HG02610 (cell line): ENCODE data around the gene TRIM45.
A peak's percentile ranks its signal among the peaks of the same experiment; 100 is the strongest.
"Not testable (repeated sequence)": the region's sequence is repeated elsewhere in the genome, so short reads cannot be mapped to it uniquely, and the experiment has no call there.

Source experiments
- ATAC-seq: cut with Tn5 transposase; IDR thresholded peaks from one replicate; pipeline ENCODE4 v1.9.1; 2021; ENCODE audit warnings: mild to moderate bottlenecking, moderate library complexity; ENCODE audit not compliant: unreplicated experiment

The TRIM45 gene

DNA sequence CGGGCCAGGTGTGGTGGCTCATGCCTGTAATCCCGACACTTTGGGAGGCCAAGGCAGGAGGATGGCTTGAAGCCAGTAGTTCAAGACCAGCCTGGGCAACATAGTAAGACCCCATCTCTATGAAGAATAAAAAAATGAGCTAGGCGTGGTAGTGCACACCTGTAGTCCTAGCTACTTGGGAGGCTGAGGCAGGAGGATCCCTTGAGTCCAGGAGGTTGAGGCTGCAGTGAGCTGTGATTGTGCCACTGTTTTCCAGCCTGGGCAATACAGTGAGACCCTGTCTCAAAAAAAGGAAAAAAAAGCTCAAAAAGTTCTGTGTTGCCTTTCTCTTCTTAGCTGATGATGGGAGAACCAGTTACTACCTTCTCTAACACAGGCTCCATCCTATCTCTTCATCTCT is 19.7 kb downstream of the TRIM45 start:
- not testable (repeated sequence) for ATAC-seq

DNA sequence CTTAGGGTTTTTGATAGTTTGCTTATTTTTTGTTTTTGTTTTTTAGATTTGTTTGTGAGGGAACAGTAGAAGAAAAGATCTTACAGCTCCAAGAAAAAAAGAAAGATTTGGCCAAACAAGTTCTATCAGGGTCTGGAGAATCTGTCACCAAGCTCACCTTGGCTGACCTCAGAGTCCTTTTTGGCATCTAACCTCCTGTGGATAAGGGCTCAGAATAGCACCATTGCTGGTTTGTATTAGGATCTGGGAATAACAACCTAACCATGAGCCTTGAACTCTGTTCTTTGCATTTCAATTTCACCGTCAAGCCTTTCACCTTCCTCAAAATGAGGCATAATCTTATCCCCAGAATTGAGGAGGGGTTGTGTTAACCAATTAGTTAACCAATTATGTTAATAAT is 20.2 kb downstream of the TRIM45 start:
- no peak for ATAC-seq

DNA sequence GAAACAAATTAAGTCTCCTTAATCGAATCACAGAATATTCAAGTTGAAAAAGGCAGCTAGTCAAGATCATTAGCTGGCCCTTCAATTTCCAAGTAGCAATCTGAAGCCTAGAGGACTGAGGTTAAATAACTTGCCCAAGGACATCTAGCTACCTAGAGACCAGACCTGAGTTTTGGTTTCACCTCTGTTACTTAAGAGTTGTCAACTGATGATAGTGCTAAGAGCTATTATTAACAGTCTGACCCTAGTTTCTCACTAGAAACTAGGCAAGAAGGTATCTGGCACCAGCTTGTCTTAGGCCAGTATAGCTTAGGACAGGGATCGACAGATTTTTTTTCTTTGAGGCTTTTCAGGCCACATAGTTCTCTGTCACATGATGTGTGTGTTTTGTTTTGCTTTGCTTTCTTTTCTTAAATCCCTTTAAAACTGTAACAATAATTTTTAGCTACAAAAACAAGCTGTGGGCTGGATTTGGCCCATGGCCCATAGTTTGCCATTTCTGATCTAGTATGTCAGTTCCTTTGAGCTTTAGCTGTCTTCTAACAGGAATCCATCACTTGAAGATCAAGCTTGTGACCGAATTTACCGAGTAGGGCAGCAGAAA is 23.2 kb downstream of the TRIM45 start:
- ATAC-seq: no peak

DNA sequence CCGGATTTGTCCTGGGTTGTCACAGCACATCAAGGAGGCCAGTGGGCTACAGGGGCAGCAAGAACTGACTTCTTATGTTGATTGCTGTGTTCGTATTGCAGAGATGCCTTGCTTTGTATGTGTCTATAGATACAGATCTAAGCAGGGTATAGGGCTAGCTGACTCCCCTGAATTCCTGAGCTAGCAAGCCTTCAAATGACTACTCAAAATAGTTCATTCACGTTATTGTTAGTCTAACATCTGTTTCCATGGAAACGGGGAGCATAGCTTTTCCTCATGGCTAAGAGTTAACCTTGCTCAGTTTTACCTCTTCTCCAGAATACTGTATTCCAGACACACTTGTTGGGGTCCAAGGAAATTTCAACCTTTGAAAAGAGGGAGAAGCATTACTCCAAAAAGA is 24.1 kb downstream of the TRIM45 start:
- ATAC-seq: no peak

DNA sequence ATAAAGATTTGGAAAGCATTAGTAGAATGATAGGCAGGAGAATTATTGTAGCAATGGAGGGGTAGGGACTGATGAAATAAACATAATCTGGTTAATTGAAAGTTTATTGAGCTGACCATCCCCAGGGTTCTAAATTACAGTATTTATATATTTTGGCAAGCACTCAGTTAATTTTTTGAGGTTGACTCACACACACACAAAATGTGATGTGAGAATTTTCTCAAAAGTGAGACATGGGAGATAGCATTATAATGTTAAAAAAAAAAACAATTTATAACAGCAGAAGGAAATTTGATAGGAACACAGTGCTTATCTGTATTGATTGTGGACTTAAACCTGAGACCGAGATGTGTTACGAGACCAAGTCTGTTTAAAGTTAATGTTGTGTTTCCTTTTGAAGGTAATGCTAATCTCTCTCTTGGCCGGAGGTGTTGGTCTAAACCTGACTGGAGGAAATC is 24.6 kb downstream of the TRIM45 start:
- no peak for ATAC-seq

DNA sequence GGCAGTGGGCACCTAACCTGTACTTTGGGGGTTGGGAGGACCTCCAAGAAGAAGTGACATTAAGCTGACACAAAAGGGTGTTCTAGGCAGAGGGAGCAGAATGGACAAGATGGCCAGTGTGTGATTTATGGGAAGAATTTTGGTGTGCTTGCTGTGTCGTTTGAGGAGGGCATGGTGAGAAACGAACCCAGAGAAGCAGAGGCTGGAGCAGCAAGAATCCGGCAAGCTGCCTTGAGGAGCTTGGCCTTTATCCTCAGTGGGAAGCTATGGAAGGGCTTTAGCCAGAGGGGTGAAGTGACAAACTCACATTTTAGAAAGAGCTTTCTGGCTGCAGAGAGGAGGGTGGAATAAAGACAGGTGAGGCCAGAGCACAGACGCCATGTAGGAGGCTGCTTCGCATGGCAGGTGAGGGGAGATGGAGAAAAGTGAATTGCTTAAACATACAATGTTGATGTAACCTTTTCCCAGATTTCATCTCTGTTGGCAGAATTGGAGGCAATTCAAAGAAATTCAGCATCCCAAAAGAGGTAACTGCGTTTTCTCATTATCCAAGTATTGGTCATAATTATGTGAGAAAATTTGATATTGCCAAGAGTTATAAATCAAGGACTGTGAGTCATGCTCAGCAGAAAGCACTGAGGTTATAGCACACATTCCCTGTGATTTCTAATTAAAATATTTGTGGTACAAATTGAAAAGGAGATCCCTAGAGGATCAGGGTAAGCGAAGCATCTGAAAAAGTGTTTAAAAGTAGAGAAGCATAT is 26.5 kb downstream of the TRIM45 start:
- no peak for ATAC-seq

DNA sequence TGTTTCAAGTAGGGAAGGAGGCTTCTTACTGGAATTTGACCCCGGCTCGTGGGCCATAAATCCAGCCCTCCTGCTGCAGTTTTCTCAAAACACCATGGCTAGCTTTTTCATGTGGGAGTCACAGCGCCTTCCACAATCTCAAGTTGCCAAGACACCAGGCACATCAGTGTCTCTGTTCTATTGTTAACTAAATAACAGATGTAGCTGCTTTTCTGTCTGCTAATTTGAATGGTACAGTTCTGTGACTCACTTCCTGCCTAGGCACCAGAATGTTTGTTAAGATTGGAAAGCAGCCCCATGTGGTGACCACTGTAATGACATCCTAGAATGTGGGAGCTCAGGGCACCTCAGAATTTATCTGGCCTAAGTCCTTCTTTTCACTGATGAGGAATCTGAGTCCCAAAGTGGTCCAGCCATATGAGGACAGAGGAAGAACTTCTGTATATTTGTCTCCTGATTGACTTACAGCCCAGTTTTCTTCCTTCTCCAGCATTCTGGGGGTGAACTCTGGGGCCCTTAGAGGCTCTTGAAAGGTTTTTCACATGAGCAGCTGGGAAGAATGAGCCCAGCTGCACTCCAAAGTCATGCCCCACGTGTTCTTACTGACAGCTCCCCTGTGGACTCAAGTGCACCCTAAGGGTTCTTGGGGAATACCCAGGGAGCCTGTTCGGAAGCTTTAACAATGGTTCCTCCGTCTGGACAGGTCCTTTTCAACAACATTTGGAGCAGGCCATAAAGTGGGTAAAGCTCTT is 27.5 kb downstream of the TRIM45 start:
- peak; percentile 67 for ATAC-seq

DNA sequence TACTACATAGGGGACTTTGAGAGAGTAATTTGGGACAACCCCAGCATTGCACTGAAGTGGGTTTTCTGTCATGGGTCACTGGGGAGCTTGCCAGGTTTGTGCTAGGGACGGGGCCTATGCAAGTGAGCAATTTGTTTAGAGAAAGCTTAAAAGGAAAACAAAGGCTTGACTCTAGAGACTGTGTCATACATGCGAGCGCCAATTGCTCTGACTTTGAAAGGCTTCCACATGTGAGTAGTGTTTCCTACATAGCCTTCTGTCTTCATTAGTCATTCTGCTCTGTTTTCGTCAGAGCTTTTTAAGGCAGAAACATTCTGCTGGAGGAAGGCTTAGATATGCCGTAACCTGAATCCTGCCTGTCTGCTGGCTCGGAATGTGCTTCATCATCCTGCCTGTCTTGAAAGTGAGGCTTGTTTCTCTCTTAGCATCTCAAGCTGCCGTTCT is 28.4 kb downstream of the TRIM45 start:
- peak; percentile 66 for ATAC-seq

DNA sequence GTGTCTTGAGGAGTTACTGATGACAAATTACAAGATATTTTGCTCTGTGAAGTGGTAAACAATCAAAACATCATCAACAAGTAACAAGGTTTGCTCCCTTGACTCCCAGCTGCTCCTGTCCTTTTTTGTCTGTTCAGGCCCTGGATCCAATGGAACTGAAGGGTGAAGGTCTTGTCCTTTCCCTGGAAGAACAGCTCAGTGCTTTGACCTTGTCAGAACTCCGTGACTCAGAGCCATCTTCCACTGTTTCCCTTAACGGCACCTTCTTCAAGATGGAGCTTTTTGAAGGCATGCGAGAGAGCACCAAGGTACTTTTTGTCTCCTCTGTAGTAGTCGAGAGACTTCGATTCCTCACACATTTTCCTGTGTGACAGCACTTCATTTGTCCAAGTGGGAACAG is 29.0 kb downstream of the TRIM45 start:
- no peak for ATAC-seq

DNA sequence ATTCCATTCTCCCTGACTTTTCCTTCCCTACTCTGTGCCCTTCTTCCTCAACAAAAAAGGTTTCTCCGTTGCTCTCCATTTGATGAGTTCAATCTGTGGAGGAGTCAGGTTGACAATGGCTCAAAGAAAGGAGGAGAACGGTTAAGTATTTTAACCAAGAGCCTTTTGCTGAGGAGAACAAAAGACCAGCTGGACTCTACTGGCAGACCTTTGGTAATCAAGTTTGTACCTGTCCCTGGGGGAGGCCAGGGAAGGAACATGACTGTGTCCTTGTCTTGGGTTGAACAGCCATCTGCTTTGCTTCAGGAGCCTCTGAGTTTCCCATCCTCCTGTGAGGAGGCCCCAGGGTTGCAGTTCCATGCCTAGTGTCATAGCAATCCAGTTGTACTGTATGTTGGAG is 31.6 kb downstream of the TRIM45 start:
- no peak for ATAC-seq

DNA sequence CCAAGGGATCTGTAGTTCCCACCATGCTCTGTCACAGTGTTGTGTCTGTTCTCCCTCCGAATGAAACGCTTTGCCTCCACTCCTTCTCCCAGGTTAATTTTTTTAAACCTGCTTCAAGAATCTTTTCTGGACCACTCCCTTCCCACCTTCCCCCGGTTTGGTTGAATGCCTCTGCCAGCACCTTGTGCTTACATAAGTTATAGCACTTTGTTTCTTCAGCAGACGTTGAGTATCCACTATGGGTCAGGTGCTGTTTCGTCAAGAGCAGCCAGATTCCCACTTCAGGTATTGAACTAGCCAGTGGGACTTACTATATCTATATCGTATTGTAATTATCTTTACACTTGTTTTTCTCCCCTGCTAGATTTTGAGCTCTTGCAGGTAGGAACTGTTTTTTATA is 33.9 kb downstream of the TRIM45 start:
- no peak for ATAC-seq

DNA sequence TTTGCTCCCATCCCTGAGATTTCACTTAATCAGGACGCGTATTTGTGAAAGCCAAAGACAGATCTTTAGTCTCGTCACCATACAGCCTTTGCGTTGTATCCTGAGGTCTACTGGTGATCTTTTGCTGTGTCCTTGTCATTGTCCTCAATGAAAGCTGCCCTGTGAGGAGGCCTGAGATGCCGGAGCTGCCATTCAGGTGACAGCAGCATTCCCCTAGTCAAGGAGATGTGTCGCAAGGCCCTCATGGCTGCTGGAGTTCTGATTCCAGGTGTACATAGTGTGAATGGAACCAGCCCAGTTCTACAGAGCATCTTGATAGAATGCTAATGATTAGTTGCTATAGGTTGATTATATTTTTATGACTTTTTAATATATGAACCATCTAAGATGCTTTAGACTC is 37.3 kb downstream of the TRIM45 start:
- no peak for ATAC-seq

DNA sequence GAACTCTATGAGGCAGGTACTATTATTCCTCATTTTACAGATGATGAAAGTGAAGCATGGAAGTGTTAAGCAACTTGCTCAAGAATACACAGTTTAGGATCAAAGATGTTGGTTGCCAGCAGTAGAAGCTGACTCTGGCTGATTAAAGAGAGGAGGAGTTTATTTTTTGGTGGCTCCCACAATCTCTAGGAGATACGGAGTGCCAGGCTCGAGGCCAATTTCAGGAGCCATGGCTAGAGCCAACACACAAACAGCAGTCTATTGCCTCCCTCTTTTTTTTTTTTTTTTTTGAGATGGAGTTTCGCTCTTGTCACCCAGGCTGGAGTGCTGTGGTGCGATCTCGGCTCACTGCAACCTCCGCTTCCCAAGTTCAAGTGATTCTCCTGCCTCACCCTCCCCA is 41.8 kb downstream of the TRIM45 start:
- no peak for ATAC-seq

DNA sequence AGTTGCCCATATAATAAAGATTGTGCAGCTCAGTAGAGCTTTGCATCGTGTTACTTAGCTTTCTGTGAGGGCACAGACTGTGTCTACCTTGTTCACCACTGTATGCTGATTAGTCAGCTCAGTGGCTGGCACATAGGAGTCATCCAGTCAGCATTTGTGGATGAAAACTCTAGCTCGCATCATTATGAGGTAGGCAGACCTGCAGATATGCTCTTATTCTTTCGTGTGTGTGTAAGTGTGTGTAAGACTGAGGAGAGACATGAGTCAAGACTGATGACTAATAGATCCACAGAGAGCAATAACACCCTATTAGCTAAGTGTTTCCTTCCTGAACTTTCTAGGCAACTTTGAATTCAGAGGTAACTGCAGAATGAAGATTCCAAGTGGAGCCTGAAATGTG is 44.3 kb downstream of the TRIM45 start:
- ATAC-seq: no peak

DNA sequence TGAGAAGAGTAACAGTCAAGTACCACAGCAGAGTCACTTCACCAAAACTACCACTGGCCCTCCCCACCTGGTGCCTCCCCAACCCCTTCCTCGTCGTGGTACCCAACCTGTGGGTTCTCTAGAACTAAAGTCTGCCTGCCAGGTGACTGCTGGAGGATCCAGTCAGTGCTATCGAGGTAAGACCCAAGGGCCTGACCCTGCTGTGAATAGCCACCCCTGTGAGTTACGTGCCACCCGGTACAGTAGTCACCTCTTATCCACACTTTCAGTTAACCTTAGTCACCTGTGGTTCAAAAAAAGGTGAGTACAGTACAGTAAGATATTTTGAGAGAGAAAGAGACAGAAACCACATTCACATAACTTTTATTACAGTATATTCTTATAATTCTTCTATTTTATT is 44.9 kb downstream of the TRIM45 start:
- no peak for ATAC-seq

DNA sequence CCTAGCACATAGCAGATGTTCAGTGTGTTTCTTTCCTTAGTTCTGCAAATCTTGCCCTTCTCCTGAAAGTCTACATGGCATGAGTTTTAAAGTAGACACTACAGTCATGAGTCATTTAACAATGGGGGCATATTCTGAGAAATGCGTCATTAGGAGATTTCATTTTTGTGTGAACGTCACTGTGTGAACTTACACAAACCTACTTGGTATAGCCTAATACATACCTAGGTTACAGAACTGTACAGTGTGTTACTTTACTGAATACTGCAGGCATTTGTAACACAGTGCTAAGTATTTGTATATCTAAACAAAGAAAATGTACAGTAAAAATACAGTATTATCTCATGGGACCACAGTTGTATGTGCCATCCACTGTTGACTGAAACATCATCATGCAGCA is 51.4 kb downstream of the TRIM45 start:
- ATAC-seq: no peak

DNA sequence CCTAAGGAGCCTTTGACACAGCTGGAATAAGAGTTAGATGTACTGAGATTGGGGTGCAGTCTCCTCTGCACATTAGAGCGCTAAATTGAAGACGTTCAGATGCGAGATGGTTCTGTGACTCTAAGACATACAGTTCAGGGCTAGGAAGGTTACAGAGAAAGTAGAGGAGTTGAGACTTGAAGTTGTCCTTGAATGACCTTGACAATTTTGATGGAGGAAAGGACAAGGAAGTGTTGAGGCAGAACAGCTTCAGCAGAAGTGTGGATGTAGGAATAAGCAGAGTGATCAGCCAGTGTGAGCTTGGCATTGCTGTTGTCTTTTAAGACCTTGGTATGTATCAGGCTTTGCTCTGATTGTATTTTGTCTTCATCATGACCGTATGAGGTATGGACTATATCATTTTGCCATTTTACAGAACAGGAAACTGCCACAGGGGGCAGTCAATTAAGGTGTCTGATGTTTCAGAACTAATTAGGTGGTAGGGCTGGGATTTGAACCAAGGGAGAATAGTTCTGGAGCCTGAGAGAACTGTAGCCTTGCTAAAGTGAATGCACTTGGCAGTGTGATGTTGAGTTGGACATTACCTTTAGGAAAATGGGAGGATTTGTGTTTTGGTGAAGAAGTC is 52.2 kb downstream of the TRIM45 start:
- no peak for ATAC-seq

DNA sequence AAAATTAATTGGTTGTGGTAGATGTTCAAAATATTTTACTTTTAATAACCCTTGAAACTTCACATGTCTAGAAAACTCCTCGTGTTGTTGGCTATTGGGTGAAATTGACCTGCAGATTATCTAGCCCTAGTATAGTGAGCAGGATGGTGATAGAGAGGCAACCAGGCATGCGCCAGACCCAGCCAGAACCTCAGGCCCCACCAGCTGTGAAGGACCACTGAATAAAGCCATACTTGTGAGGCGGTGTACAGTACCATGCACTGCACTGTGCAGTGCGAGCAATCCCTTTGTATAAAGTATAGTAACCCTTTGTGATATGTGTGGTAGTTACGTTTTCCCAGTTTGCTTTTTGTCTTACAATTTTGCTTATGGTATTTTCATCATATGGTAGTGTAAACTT is 53.0 kb downstream of the TRIM45 start:
- ATAC-seq: no peak

DNA sequence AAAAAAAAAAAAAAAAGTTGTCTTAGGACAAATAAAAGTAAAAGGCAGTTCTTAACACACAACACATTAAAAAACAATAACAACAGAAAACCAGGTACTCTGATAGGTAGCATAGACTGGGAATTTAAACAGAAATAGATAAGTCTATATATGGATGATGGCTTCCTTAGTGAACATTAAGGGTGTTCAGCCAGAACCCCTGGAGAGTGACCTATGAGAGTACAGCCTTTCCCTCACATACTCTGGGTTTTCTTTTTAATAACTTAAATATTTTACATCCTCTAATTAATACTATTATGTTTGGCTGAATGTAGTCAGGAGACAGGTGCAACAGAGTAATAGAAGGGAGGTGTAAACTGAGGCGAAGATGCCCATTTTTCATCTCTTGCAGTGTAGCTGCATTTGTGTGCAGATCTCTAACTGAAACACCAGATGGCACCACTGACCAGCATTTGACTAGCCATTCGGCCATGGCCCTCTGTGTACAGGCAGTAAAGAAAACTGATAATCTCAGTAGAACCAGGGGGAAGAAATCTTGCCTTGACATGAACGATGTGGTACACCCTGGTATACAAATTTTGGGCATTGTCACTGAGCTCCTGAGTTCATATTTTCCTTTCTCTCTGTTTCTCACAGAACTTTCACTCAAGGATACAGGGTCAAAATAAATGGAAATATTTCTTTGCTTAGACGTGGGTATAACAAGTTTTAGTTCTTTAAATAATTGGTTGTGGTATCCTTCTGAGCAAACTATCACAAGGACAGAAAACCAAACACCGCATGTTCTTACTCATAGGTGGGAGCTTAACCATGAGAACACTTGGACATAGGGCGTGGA is 53.8 kb downstream of the TRIM45 start:
- peak; percentile 59 for ATAC-seq

DNA sequence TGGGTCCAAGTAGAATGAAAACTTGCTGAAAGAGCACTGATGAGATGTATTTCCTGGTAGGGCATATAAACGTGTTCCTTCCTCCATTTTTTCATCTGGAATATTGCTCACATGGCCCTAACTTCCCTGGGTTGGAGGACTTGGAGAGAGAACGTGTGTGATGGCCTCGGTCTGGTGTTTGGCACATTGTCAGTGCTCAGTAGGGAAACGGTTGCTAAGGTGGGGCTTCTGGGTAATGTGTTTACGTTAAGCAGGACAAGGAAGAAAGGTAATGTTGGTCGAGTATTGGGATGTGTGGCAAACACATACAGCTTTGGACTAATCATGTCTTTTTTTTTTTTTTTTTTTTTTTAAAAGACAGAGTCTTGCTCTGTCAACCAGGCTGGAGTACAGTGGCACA is 55.2 kb downstream of the TRIM45 start:
- no peak for ATAC-seq

DNA sequence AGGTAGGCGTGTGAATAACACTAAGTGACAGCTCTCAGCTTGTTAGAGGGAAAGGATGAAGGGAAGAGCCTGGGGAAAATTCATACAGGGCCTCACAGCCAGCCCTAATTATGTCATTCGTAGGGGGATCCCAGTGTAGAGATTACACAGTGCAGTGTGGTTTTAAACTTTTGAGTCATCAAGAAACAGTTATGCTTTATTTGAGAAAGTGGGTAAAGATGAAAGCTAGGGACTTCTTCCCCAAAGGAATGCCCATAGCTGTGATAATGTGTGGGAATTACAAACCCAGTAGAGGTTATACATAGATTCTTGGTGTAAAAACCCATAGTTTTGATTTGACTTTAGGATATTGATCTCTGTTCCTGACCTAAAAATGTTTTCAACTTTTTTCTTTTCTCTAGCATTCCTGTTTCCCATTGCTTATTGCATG is 59.5 kb downstream of the TRIM45 start:
- ATAC-seq: peak; percentile 58
